ENCODE measurements around the gene MBD3L2. TPM values are rescaled to one million over a fixed set of nuclear protein-coding genes. Genes with fewer than 3 reads are reported as not detected.

MBD3L2 gene
- total and polyA plus RNA-seq, 9 of the 15 experiments (the other 6 are each of a cell fraction or from before 2014, with no cell fraction given): not detected

DNA sequence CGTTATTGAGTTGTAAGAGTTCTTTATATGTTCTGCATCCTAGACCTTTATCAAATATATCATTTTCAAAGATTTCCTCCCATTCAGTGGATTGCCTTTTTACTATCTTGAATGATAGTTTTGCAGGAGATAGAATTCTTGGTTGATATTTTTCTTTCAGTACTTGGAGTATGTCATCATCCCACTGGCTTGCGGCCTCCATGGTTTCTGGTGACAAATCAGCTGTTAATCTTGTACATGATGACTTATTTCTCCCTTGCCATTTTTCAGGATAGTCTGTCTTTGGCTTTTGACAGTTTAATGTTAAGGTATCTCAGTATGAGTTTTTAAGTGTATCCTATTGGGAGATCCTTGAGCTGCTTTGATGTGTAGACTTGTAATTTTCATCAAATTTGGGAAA lies 28.9 kb downstream of the MBD3L2 start (continued):
- TF ChIP-seq, protein P1, sequence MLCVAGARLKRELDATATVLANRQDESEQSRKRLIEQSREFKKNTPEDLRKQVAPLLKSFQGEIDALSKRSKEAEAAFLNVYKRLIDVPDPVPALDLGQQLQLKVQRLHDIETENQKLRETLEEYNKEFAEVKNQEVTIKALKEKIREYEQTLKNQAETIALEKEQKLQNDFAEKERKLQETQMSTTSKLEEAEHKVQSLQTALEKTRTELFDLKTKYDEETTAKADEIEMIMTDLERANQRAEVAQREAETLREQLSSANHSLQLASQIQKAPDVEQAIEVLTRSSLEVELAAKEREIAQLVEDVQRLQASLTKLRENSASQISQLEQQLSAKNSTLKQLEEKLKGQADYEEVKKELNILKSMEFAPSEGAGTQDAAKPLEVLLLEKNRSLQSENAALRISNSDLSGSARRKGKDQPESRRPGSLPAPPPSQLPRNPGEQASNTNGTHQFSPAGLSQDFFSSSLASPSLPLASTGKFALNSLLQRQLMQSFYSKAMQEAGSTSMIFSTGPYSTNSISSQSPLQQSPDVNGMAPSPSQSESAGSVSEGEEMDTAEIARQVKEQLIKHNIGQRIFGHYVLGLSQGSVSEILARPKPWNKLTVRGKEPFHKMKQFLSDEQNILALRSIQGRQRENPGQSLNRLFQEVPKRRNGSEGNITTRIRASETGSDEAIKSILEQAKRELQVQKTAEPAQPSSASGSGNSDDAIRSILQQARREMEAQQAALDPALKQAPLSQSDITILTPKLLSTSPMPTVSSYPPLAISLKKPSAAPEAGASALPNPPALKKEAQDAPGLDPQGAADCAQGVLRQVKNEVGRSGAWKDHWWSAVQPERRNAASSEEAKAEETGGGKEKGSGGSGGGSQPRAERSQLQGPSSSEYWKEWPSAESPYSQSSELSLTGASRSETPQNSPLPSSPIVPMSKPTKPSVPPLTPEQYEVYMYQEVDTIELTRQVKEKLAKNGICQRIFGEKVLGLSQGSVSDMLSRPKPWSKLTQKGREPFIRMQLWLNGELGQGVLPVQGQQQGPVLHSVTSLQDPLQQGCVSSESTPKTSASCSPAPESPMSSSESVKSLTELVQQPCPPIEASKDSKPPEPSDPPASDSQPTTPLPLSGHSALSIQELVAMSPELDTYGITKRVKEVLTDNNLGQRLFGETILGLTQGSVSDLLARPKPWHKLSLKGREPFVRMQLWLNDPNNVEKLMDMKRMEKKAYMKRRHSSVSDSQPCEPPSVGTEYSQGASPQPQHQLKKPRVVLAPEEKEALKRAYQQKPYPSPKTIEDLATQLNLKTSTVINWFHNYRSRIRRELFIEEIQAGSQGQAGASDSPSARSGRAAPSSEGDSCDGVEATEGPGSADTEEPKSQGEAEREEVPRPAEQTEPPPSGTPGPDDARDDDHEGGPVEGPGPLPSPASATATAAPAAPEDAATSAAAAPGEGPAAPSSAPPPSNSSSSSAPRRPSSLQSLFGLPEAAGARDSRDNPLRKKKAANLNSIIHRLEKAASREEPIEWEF (CRISPR knock-in tag; IDR thresholded peaks at IDR 0.05): no peak
- TF ChIP-seq E2F4 (CRISPR knock-in tag; IDR thresholded peaks at IDR 0.05; ENCODE audit: low read depth) (no peak), ZZZ3 (IDR thresholded peaks at IDR 0.05) (no peak), GTF2F1 (IDR thresholded peaks at IDR 0.05; ENCODE audit: low read depth, low read length) (no peak), ERF (CRISPR knock-in tag; IDR thresholded peaks at IDR 0.05) (no peak), RHOXF2B (CRISPR knock-in tag; conservative IDR thresholded peaks at IDR 0.05) (no peak), ZFP1 (CRISPR knock-in tag; IDR thresholded peaks at IDR 0.05) (peak; percentile 47; the same call in 1 of the 2 replicates), DEAF1 (CRISPR knock-in tag; IDR thresholded peaks at IDR 0.05) (no peak), ZNF518B (CRISPR knock-in tag; IDR thresholded peaks at IDR 0.05) (no peak), CBX1 (IDR thresholded peaks at IDR 0.05; ENCODE audit: low read depth) (0 out of 2 replicates have a peak, but pooled peaks have one; percentile 27), ZNF324 (CRISPR knock-in tag; IDR thresholded peaks at IDR 0.05) (no peak)
- TF ChIP-seq, protein P2, sequence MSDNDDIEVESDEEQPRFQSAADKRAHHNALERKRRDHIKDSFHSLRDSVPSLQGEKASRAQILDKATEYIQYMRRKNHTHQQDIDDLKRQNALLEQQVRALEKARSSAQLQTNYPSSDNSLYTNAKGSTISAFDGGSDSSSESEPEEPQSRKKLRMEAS (CRISPR knock-in tag; IDR thresholded peaks at IDR 0.05): no peak
- TF ChIP-seq, protein P3, sequence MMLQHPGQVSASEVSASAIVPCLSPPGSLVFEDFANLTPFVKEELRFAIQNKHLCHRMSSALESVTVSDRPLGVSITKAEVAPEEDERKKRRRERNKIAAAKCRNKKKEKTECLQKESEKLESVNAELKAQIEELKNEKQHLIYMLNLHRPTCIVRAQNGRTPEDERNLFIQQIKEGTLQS (IDR thresholded peaks at IDR 0.05): peak; percentile 66
- TF ChIP-seq, protein P3 (CRISPR knock-in tag; conservative IDR thresholded peaks at IDR 0.05): no peak
